ENCODE measurements around the gene TMEM125. TPM values are rescaled to one million over a fixed set of nuclear protein-coding genes. Genes with fewer than 3 reads are reported as not detected.

TMEM125 gene
- total and polyA plus RNA-seq, 2 of the 4 experiments (the other 2 are of a cell fraction), result under 0.01 to 0.03 TPM

DNA sequence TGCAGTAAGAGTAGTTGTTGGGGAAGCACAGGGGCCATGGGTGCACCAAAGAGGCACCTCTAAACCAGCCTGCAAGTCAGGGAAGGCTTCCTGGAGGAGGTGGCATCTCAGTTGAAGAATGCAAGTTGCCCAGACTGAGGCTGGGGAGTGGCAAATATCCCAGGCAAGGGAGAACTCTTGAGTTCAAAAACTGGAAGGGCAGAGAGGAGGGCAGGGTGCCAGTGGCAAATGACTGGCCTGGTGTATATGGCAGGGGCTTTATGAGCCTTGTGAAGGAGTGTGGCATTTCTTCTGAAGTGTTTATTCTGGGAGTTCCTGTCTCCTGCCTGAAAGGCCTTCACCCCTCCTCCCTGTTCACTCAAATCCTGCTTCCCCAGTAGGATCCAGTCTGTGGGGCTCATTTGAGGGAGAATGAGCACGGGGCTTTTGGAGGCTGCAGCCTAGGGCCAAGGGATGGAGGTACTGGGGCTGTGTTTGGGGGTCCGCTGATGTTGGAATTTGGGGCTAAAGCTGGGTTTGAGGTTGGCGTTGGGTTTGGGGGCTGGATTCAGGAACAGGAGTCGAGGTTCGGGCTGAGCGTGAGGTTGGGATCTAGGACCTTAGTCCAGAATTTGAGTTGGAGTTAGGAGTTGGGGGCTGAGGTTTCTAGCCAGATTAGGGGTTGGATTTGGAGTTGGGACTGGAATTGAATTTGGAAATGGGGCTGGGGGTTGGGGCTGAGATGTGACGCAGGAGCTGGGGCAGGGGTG lies at the start of gene TMEM125 (continued):
- TF ChIP-seq MXI1 (IDR thresholded peaks at IDR 0.05; ENCODE audit: borderline replicate concordance, low read depth, low read length) (no peak), RCOR1 (IDR thresholded peaks at IDR 0.05; ENCODE audit: insufficient replicate concordance, low read length) (no peak)

DNA sequence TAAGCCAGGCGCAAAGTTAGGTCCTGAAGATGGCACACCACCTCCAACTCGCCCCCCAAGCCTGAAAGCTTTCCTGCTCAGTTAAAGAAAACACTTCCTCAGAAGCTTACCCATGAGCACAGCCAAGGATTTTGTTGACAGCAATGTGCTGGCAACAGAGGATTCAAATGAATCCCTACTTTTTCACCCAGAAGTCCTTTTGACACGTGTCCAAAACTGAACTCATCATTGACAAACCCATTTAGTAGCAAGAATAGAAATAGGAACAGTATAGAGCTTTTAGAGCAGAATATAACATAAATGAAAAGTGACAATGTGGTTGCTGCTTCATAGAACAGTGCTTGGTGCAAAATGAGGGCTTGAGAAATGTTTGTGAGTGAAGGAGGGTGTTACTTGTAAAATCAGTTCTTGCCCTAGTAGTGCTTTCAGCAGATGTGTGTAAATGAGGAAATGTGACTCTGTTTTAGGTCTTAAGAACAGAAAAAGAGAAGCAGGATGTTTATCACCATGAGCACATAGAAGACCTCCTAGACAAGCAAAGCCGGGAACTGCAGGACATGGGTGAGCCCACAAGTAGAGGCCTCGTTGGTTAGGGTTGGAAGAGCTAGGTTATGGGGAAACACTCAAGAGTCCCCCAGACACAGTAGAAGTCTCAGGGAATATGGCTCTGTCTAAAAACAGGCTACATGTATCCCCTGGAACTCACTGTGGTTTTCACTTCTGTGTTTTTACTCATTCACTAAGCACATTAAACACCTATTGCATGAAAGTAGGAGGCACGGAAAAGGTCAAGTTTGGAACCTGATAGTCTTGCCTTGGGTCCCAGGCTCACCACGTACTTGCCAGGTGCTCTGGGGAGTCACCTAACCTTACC lies 48.6 kb upstream of the TMEM125 start:
- no peak overlapping the region for H2AK5ac ChIP-seq (ENCODE audit: low read depth, low read length)
- no peak overlapping the region for H2BK5ac ChIP-seq (ENCODE audit: low read depth, low read length, poor library complexity, severe bottlenecking)
- no peak for DNase-seq
- WGBS, 2 experiments (ENCODE audit: extremely low coverage in 2 of 2, insufficient read length in 1 of 2), result 82% methylated on average over 2 of the region's 7 CpGs; no CpG with 5 or more reads in 1 of the 2 experiments
- TF ChIP-seq CHD1 (IDR thresholded peaks at IDR 0.05; ENCODE audit: low read depth, low read length) (no peak), MXI1 (IDR thresholded peaks at IDR 0.05; ENCODE audit: borderline replicate concordance, low read depth, low read length) (no peak), FOS (IDR thresholded peaks at IDR 0.05; ENCODE audit: low read depth, low read length) (no peak)
- no peak overlapping the region for H2AK9ac ChIP-seq (replicated peaks; ENCODE audit: low read depth, low read length, poor library complexity)
- H3K4me2 ChIP-seq (ENCODE audit: low read depth, low read length), result no peak overlapping the region
- no peaks in the 10 kb centered on the region for H4K20me1 ChIP-seq (ENCODE audit: insufficient read depth, low read length)
- CTCF ChIA-PET, result interaction anchor here (1.0 kb wide), 1 partner anchor 443 kb away, joined by 3 read pairs; no protein-coding TSS in a partner anchor
- no TSS peak for BruUV-seq (replicated peaks)
- H3K14ac ChIP-seq (replicated peaks; ENCODE audit: low read depth, low read length), result no peak overlapping the region
- H2BK15ac ChIP-seq (ENCODE audit: low read depth, low read length), result no peak overlapping the region
- no peak overlapping the region for H4K5ac ChIP-seq (ENCODE audit: low read depth, low read length)
- H3K79me1 ChIP-seq (ENCODE audit: low read depth in 1 of 2, low read length in 2 of 2), result no peaks in the 10 kb centered on the region
- no peak overlapping the region for H2BK20ac ChIP-seq (ENCODE audit: low read depth, low read length)
- no peaks in the 10 kb centered on the region for H3K4me1 ChIP-seq (ENCODE audit: control insufficient read depth, insufficient read depth, low read length)
- no peak overlapping the region for H3K4me3 ChIP-seq (ENCODE audit: insufficient read depth, low read depth, low read length)
- no peaks in the 10 kb centered on the region for H3K9me3 ChIP-seq (ENCODE audit: control insufficient read depth, insufficient read depth, low read length)
- peaks cover 4% of the 10 kb centered on the region; the same call in 1 of the 2 replicates for H3K9me1 ChIP-seq (ENCODE audit: insufficient read depth, low read length)
- no peak overlapping the region for H2BK120ac ChIP-seq (ENCODE audit: low read depth, low read length)
- H3K27me3 ChIP-seq (ENCODE audit: control insufficient read depth, insufficient read depth, low read length), result no peaks in the 10 kb centered on the region
- H3K18ac ChIP-seq (ENCODE audit: low read depth, low read length), result no peak overlapping the region
- no peak overlapping the region for H3K4ac ChIP-seq (ENCODE audit: low read depth, low read length)
- POLR2A ChIA-PET (ENCODE audit: unreplicated experiment), result no interaction called here
- in situ Hi-C loops (cut with MboI; ENCODE audit: low sequenced_read_pairs), result no loop called here
- H3K23ac ChIP-seq (ENCODE audit: low read depth, low read length), result no peak overlapping the region
- dilution Hi-C loops (cut with HindIII; ENCODE audit: low sequenced_read_pairs, unreplicated experiment), result no loop called here
- H4K8ac ChIP-seq (ENCODE audit: low read depth in 2 of 2, low read length in 2 of 2), result no peak overlapping the region
- H3K9ac ChIP-seq (ENCODE audit: low read depth, low read length), result no peak overlapping the region
- no peak overlapping the region for H3K27ac ChIP-seq (ENCODE audit: insufficient read depth, low read length)
- intact Hi-C loops (cut with micrococcal nuclease), result loop anchor here (10.0 kb wide), 1 partner anchor 306 kb away; no protein-coding TSS in a partner anchor
- no peaks in the 10 kb centered on the region for H3K36me3 ChIP-seq (ENCODE audit: control insufficient read depth, insufficient read depth, low read length)
- no peak overlapping the region for H2AFZ ChIP-seq (replicated peaks; ENCODE audit: low read length, poor library complexity)
- no peak; the same call in 1 of the 2 replicates for ATAC-seq (ENCODE audit: low read depth)
- H3K56ac ChIP-seq (ENCODE audit: extremely low read depth, insufficient read depth, low read length), result no peak overlapping the region
- no peak overlapping the region for H4K91ac ChIP-seq (ENCODE audit: insufficient read depth, low read depth, low read length)

Data from IMR-90 (cell line).